HG03565 (cell line): ENCODE data around the gene NT5M.
"Not testable (repeated sequence)": the region's sequence is repeated elsewhere in the genome, so short reads cannot be mapped to it uniquely, and the experiment has no call there.

Experiments
- ATAC-seq: cut with Tn5 transposase; IDR thresholded peaks from one replicate; pipeline ENCODE4 v1.9.1; 2021; ENCODE audit warnings: mild to moderate bottlenecking, moderate library complexity; ENCODE audit not compliant: unreplicated experiment

NT5M gene

DNA sequence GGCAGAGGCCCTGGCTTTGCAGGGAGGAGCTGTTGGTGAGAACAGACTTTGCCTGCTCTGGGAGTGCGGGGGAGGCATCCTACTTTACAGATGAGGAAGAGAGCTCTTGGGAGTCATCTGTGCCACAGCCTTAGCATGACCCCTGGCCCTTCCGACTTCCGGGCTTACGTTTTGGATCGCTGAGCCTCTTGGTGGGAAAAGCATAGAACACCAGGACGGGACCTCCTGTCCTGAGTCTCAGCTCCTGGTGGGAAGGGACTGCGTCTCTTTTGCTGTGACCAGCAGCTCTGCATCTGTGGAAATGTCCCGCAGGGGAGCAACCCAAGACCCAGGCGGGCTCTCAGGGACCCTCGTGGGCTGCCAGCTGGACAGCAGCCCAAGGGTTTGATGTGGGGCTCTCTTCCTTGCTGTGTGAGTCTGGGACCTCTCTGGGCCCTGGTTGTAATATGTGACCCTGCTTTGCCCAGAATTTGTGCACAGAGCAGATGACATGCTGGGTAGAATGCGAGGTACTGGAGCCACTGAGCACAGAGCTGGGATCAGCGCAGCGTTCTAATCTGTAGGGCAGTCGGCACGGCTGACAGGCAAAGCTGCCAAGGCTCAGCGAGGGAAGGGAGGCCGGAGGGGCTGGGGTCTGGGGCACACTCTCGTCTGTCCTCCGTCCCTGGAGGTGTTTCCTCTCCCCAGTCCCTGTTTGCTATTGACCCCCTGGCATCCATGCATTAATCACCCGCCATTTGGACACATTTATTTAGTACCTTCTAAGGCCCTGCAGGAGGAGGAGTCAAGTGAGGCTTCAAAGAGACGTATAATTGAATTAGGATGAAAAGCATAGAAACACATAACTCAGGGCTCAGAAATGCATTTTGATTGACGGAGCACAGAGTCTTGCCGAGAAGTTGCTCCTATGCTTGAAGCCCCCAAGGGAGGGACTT, 64.0 kb downstream of the NT5M start:
- ATAC-seq, result no peak

DNA sequence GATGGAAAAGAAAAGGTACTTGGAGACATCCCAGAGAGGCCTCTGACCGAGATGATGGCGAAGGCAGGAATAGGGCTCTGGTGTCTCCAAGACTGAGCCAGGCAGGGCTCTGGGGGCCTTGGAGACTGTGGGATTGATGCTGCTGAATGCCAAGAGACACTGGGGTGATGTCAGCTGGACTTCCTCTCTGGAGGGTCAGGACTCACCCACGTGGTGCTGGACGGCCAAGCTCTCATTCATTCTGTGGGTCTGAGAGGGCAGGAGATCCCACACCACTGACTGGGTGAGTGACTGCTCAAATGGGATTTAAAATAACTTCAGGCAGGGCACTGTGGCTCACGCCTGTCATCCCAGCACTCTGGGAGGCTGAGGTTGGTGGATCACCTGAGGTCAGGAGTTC, 64.8 kb downstream of the NT5M start:
- ATAC-seq, result no peak

DNA sequence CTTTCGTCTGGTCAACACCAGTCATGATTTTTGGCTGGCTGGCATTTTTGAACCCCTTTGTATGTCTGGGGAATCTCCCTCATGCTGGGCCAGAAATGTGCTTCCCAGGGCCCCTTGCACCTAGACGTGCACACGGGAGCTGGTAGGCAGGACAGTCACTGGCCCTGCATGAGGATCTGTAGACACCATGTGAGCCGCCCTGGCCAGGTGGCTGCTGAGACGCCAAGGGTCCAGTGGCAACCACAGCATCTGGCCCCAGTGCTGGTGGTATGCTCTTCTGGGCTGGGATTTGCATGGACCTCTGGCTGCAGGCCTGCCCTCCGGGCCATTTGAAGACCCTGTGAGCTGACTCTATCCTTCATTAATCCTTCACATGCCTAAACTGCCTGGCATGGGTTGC, 67.5 kb downstream of the NT5M start:
- ATAC-seq, result no peak

DNA sequence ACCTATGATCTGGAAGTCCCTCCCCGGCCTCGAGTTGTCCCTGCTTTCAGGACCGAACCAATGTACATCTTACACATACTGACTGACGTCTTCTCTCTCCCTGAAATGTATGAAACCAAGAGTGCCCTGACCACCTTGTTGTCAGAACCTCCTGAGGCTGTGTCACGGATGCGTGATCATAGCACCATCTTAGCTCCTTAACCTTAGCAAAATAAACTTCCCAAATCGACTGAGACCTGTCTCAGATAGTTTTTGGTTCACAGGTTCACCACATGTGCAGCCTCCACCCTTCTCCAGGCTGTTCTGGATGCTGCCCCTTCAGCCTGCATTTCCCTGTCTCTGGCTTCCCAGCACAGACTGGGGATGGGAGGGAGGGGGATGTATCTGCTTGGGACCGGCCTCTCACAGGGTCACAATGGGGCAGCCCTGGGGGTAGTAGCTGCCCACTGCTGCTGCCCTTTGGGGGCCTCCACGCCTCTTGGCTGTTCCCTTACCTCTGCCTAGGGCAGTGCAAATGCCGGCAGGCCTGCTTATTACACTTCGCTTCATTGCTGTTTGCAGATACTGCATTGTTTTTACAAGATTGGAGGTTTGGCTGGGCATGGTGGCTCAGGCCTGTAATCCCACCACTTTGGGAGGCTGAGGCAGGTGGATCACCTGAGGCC, 69.8 kb downstream of the NT5M start:
- no peak for ATAC-seq

DNA sequence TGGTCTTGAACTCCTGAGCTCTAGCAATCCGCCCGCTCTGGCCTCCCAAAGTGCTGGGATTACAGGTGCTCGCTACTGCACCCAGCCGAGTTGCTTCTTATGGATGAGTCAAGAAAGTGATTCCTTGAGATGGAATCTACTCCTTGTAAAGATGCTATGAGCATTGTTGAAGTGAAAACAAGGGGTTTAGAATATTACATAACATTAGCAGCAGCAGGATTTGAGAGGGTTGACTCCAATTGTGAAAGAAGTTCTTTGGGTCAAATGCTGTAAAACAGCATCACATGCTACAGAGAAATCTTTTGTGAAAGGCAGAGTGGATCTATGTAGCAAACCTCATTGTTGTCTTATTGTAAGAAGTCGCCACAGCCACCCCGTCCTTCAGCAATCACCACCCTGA, 72.7 kb downstream of the NT5M start:
- no peak for ATAC-seq

DNA sequence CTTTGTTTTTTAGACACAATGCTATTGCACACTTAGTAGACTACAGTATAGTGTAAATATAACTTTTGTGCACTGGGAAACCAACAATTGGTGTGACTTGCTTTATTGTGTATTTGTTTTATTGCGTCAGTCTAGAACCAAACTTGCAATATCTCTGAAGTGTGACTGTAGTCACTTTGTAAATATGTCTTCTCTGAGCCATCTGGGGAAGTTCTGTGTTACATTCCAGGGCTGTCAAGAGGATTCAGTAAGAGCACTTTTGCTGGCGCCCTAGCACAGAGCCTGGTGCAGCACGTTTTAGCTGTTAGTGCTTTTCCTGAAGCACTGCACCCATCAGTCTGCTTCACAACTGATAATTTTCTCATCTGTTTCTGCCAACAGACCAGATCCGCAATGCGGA, 73.2 kb downstream of the NT5M start:
- ATAC-seq, result no peak

DNA sequence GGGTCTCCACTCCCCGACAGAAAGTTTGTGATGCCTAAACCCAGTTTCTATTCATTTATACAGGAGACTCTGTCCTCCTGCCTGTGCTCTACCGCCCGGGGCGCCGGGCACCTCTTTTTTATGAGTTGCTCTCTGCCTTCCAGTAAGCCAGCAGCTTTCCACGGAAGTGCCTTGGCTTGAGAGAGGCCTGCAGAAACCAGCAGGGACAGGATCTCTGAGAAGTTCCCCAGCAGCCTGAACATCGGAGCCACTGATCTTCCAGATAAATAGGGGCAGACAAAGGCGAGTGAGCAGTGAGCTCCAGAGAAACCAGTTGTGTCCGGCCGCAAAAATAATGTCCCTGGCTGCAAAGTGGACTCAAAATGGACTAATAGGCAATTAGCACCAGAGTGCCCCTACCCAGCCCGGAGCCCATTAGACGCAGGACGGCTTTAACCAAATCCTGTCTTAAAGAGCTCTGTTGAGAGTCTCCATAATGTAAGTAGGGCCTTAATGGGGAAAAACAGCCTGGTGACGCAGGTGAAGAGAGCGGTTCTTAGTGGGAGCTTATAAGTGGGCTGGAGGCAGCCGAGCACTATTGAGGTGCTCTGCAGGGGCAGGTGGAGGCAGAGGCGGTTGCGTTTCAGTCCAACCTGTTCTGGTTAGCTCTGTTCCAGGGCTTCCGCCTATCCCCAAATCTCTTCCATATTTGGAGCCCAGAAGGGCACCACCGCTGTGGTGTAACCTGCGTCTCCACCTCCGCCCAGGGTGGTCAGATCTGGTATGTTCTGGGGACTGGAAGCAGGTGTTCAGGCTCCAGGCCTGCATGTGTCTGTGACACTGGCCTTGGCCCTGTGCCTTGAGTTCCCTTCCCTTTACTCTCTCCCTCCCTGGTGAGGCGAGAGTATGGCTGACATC, 74.1 kb downstream of the NT5M start:
- no peak for ATAC-seq

DNA sequence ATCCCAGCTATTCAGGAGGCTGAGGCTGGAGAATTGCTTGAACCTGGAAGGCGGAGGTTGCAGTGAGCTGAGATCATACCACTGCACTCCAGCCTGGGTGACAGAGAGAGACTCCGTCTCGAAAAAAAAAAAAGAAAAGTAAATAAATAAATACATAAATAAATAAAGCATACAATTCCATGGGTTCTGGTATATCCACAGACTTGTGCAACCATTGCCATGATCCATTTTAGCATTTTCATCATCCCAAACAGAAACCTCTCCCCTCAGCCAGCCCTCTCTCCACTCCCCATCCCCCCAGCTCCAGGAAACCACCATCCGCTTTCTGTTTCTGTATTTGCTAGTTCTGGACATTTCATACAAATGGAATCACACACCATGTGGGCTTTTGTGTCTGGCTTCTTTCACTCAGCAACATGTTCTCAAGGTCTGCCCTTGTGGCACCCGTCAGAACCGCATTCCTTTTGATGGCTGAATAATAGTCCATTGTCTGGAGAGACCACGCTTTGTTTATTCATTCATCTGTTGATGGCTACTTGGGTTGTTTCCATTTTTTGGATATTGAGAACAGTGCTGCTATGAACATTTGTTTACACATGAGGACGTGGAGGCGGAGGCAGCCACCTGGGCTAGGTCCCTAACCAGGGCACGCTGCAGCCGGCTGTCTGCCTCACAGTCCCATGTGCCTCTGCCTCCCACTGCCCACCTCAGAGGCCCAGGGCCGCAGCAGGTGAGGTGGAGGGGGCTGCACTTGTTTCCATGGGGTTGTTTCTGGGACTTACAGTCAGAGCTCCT, 76.2 kb downstream of the NT5M start:
- no peak for ATAC-seq

DNA sequence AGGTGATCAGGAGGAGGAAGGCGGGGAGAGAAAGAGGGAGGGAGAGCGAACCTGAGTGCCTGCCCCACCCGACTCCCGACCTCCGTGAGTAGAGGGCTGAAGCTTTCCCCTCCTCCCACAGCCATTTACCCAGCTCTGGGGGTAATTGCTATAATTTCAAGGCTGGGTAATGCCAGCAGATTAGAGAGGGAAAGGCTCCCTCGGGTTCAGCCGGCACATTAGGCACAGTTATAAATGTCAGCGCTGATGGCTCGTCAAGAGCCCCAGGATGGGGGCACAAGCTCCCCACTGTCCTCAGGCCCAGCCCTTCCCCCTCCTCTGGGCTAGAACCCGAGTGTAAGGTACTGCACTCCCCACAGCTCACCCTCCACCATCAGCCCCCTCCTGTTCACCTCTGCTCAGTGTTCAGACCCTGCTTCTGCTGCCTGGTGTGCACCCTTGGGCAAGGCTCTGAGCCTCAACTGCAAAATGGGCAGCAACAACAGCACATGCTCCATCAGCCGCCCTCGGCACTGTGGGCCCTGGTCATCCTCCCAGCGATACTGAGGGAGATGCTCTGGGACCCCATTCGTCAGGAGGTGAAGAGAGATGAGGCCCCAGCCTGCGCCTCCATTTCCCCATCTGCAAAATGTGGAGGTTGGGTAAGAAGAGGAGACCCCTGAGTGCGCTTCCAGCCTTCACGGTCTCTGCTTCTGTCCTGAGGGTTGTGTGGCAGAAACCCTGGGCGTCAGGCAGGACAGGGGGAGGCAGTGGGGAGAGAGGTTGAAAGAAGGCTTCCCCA, 77.2 kb downstream of the NT5M start:
- ATAC-seq, result no peak

DNA sequence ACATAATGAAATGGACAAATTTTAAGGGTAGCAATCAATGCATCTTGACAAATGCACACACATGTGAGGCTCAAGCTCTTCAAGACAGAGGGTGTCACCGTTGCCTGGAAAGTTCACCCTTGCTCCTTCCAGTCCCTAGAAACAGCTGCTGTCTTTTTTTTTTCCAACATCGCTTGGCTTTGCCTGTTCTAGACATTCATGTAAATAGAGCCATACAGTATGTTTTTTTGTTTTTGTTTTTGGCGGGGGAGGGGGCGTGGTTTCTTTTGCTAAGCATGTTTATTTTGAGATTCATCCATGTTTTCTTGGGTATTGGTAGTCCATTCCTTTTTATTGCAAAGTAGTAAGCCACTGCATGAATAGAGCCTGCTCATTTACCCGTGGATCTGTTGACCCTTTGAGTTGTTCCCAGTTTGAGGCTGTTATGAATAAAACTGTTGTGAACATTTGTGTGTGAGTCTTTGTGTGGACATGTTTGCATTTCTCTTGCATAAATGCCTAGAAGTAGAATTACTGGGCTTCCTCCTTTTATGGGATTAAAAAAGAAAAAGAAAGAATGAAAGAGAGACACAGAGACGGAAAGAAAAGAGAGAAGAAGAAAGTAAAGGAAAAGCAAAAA, 78.4 kb downstream of the NT5M start:
- no peak for ATAC-seq

DNA sequence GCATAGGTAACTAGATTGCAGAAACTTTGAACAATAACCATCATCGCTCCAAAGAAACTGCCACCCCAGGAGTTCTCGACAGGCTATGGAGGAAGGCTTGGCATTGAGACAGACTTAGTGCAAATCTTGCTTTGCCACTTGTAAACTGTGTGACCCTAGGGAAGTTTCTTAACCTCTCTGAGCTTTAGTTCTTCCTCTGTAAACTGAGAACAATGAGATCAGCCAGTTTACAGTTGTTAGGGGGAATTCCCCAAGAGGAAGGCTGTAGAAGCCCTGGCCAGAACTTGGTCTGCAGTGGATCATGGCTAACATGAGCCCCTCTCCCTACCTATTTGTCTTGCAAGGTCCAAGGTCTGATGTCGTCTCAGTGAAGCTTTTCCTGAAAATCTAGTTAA, 78.9 kb downstream of the NT5M start:
- no peak for ATAC-seq

DNA sequence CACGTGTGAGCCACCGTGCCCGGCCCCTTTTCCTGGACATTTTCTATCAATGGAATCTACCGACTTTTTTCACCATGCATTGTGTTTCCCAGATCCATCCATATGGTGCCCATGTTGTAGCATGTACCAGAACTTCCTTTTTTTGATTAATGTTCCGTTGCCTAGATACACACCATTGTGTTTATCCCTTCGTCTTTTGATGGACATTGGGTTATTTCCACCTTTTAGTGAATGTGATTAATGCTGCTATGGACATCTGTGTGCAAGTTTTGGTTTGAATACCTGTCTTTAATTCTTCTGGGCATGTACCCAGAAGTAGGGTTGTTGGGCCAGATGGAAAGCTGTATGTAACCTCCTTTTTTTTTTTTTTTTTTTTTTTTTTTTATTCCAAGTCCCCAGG, 79.8 kb downstream of the NT5M start:
- no peak for ATAC-seq

DNA sequence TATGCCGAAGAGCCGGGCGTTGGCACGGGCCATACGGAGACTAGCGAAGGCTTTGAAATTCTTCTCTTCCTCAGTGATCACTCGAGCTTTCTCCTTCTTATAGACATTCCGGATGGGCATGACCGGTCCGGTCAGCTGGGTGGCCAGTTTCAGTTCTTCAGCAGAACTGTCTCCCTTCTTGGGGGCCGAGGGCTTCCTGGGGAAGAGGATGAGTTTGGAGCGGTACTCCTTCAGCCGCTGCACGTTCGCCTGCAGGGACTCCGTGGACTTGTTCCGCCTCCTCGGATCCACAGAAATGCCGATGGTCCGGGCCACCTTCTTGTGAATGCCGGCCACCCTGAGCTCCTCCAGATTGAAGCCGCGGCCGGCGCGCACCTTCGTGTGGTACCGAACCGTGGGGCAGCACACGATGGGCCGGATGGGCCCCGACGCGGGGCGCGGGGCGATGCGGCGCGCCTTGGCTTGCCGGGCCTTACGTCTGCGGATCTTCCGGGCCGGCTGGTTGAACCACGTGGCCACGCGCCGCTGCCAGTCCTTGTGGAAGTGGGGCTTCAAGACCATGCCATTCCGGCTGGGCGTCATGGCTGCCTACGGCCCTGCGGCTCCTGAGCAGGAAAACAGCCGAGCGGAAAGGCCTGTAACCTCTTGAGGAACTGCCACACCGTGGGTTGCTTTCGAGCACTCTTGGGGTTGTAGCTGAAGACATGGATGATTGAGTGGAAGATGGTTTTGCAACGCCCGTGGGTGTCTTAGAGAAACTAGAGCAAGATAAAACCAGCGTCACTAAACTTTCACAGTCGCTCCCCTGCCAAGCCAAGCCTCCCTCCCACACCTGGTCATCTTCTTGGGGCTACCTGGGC, 80.5 kb downstream of the NT5M start:
- not testable (repeated sequence) for ATAC-seq

DNA sequence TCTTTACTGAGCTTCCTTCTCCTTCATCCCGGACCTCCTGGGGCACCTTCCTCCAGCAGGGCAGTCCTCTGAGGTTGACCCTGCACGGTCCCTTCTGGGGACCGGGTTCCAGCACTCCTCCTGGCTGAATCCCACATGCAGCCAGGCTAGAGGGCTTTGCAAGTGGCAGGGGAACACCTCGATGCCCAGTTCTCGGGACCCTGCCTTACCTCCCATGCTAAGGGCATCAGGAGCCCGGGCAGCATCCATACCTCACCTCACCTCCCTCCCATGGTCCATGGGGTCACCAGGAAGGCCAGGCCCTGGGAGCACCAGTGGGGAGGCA, 81.1 kb downstream of the NT5M start:
- ATAC-seq, result no peak

DNA sequence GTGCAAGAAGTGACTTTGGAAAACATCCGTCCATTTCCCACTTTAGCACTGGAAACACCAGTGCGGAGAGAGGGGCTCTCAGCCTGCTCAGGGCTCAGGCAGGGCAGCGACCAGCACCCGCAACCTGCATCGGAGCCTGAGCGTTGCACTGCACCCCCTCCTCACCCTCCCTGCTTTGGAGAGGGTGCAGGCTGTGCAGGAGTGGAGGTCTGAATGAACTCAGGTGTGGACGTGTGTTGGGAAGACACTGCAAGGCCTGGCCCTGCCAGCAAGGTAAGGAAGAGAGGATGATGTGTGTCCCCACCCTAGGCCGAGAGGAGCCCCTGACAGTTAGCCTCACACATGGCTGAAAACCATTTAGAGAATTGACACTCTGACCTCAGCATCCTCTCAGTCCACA, 81.8 kb downstream of the NT5M start:
- ATAC-seq, result no peak

DNA sequence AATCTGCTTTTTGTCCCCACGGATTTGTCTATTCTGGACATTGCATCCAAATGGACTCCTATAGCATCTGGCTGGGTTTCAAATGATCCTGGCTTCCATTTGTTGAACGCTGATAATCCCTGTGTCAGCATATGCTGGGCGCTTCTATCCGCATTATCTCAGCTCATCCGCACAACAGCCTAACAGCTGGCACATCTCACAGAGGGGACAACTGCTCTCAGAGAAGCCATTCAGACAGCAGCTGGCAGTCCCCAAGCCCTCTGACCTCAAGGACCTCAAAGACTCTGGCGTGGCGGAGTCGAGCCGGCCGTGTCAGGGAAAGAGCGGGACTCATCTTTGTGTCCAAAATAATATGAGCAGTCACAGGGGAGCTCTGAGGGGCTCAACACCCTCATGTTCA, 82.3 kb downstream of the NT5M start:
- ATAC-seq, result no peak

DNA sequence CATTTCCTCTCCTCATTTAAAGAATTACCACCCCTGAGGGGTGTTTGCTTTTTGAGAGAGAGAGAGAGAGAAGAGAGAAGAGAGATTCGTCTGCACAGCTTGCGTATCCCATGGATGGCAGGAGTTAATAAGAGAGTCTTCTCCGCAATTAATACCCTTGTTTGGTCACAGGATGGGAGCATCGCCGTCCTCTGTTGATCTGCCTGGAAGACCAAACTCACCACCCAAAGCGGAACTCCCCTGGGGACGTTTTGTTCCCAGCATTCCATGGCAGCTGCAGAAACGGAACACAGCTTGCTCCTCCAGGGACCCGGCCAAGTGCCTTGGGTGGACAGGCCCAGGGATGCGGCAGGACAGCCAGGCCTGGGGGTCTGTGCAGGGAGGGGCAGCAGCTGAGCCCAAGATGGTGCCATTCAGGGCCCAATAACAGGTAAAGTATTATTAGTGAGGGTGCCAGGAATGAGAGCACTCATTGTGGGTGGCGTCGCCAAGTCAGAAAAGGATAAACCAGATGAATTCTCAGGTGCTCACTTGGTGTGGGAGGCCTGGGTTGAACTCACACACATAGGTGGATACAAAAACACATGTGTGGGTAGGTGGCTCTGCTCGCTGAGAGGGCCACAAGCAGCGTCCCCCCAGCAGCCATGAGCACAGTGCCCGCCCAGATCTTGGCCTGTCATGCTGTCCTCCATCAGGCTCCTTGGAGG, 83.1 kb downstream of the NT5M start:
- ATAC-seq, result no peak

DNA sequence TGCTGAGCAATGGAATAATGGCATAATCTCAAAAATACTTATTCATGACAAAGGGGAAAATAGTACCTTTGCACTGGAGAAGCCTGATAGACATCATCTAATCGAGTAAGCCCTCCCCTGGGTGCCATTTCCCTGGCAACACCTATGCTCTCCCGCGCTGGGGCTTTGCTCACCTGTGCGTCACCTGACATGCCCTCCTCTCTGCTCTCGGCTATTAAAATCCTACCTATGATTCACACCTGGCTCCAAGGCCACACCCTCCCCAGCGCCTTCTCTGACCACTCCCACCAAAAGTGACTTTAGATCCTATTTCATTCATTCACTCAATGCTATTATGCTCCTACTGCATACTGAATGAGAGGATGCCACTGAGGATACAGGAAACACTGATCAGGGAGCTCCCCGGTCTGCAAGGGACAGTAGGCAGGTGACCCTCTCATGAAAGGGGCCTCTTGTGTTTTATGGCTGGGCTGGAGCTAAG, 83.9 kb downstream of the NT5M start:
- ATAC-seq, result no peak
